HG03139 (cell line): ENCODE results near the gene NLGN4X.

ENCODE experiments used
- ATAC-seq: cut with Tn5 transposase; IDR thresholded peaks from one replicate; pipeline ENCODE4 v1.9.1; 2021; ENCODE audit not compliant: unreplicated experiment

Gene NLGN4X

DNA sequence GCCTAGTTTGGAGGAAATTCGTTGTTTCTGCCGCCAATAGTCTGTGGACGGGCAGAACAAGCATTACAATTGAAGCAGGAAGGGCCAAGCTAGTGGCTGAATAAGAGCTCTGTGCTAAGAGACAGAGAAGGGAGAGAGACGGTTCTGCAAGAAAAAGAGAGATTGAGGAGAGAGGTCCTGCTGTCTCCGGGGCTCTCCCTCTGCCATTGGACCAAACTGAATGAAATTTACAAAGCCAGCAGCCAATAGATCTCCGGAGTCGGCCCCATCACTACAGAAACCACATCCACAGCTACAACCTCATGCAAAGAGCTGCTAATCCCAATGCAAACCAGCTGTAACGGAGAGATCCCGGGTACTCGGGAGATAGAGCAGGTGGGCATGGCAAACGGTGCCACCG lies at the start of gene NLGN4X:
NLGN4X (minus strand) TSS at position 148 of the 400 bp plus-strand sequence. CDS start 77,401 bp downstream, outside the sequence.
- ATAC-seq = no peak

DNA sequence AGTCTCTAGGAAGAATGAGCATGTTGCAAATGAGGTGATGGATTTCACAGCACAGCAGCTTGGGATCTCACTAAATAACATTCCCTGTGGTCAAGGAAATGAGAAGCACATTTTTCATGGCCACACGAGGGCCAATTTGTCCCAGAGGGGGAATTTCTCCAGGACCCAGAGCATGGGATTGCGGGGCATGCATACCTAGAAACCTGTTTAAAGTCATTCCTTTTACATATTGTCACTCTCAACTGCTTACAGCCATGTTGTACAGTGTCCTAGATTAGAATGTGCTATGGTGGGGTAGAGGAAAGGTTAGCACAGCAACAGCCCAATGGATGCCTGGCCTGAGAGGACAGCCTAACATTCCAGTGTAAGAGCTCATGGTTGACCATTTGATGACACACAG lies 37.4 kb upstream of the NLGN4X start:
- no peak for ATAC-seq

DNA sequence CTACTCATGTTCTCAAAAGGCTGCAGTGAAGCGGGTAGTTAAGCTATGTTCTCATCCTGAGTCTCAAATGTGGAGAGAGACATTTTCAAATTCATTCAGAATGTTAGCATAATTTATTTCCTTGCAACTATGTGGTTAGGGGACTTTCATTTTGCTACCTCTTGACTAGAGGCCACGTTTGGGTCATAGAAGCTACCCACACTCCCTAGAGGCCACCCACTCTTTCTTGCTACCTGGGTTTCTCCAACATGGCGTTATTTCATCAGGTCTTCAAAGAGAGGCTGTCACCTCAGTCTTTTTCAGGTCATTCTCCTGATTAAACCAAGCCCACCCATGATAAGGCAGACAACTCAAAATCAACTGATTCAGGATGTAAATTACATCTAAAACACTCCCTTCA lies 34.3 kb upstream of the NLGN4X start:
- ATAC-seq = no peak

DNA sequence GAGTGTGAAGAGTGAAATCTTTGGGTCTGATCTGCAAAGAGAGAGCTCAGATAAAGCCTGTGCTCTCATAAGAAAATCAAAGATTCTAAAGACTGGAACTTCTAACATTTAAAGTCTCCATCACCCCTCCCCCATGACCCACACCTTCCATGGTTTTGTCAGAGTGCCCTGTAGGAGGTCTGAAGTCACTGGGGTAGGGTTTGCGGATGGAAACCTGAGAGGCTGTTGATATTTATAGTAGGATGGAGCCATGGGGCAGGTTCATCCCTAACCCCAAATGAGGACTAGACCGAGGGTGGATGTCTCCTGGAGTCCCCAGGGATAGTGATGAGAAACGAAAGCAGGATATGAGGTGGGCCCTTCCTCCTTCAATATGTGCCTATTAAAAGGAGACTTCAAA lies 28.4 kb upstream of the NLGN4X start:
- no peak for ATAC-seq

DNA sequence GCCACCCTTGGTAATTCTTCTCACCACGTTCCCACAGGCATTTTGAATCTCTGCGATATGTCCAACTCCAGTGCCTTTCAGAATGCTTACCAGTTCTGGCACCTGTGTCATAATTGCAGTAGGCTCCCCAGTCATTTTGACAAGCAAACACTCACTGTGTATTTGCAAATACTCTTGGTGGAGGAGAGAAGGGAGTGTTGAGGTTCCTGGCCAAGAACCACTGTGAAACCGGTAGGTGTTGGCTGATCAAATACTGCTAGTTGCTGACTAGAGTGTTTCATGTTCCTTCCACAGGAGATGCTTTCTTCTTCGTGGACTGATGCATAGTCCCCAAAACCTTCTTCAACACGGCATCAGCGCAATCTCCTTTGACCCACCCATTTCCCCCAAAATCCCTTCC lies 16.0 kb upstream of the NLGN4X start:
- ATAC-seq = no peak

DNA sequence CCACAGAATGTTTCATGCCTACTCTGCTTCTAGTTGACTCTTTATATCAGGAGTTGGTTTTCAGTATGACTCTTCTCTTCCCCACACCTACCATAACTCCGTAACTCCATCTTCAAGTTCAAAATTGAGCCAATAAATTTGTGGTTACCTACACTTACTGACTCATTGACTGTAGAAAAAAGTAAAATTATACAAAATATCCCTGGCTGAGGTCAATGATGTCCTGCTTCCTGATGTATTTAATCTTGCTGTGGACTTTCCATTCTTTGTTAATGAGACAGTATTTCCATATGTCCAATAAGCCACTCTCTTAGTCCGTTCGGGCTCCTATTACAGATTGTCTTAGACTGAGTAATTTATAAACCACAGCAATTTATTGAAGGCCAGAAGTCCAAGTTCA lies 9.9 kb upstream of the NLGN4X start:
- ATAC-seq = no peak

DNA sequence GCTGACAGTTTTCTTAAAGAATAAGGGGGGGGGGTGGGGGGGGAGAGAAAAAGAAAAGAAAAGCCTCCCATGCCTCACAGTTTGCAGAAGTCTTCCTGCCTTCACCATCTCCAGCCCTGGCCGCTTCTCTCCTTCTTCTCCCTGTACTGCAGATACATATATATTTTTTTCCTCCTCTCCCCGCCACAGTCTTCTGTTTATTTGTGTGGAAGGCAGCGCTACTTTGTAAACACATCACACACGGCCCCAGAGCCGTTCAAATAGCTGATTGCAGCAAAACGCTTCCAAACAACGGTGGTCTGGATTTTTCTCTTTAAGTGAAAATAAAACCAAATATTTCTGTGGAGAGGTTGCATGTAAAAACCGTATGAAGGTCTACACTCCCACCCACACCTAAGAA lies 732 bp downstream of the NLGN4X start:
- ATAC-seq = no peak

DNA sequence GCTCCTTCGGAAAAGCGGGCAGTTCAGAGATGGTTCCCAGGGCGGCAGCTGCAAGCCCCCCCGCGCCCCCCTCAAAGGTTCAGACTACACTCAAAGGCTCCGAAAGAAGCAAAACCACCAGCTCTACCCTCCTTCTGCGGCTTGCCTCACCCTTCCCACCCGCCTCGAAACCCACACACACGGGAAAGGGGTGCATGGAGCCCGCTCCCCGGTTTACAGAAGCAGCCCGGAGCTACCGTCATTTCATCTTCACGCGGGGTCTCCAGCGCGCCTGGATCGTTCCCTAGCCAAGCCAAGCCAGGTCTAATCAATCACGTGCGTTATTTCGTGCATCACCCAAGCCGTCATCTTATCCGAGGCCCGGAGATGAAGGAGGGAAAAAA lies 1.2 kb downstream of the NLGN4X start:
- no peak for ATAC-seq

DNA sequence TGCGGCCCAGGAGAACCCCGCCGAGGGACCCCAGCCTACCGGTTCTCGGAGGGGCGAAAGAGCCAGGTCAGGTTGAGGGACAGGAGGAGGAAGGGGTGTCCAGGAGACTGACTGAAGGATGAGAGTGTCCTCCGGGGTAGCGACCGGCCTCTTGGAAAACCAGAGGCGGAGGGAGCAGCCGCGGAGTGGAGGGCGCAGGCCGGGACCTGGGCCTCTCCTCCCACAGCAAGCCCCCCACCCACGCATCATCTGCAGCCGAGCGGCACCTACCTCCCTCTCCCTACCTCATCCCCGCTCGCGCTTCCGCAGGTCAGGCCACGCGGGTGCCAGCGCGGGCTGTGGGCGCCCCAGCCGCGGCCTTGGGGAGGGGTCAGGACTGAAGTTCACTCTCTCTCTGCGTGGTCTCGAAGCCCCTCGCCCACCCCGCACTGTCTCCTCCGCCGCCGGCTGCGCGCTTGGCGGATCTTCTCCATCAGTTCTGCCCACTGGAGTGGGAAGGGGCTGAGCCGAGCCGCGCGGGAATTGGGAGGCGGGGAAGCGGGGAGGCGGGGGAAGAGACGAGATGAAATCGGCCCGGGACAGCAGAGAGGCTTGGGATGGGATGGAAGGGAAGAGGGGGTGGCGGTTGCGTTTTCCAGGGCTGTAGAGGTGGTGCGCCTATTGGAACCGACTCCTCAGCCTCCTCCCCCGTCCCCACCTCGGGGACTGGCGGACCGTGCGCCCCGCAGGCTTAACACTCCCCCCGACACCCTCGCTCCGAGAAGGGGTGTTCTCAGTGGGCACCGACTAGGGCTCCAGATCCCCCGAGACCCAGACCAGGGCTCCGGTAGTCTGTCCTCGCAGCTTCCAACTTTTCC lies 1.8 kb downstream of the NLGN4X start:
- no peak for ATAC-seq

DNA sequence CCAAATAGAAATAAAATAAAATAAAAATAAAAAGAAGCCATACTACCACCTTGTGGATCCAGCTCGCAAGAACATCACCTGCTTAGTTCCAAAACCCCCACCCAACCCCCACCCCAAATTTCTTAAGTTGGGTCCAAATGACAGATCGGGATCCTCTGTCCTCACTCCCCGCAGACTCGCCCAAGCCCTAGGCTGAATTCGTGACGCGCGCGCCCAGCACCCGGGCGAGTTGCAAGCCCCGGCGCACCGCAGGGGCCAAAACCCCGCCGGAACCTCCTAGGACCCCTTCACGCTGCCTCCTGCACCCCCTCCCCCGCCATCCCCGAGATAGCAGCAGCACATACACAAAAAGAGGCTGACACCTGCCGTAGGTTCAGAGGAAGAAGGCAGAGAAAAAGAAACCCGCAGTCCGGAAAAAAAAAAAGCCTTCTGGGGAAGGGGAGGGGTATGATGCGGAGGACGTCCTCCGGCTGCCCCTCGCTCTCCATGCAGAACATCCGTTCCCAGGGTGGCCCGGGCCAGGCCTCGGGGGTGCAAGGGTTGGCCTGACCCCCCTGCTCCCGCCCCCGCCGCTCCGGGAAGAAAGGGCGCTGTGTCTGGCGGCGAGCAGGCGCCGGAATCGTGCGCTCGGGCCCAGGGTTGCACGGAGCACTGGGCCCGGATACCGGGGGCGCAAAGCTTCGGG lies 2.6 kb downstream of the NLGN4X start:
- ATAC-seq = no peak

DNA sequence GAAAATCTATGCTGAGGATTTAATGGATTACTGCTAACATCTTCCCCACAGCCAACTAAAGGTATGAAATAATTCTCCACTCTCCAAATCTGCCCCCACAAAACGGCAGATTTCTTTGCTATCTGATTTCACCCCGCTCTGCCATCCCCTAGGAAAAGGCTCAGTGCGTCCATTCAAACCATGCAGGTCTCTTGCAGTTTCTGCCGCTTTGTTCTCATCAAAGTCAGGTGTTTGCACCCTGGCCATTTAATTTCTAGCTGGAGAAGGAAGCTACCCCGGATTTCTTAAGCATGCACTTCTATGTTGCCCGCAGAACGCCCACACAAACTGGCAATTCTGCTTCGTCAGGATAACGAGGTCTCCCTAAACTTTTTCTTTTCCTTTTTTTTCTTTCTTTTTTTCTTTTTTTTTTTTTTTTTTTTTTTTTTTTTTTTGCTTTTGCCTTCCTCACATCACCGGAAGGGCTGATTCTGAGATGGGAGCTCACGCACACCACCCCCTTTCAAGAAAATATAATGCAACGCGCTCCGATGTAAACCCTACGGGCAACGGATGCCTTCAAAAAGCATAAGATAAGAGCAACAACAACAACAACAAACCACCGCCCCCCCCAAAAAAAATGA lies 3.3 kb downstream of the NLGN4X start:
- ATAC-seq = no peak

DNA sequence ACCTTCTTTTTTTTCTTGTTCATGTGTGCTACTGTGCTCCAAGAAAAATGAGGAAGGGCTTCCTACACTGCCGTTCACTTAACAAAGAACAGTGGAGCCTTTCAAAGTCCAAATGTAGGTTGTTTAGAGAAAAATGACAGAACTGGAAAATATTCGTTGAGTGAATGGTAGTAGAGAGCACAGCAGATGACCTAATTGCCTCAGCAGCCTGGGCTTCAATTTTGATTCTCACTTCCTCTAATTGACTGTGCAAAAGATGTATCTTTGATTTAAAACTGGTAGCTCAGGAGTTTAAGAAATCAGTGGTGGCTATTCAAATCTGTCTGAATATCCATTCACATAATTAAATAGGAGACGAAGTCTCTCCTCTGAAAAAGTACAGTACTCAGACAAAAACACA lies 5.2 kb downstream of the NLGN4X start:
- no peak for ATAC-seq

DNA sequence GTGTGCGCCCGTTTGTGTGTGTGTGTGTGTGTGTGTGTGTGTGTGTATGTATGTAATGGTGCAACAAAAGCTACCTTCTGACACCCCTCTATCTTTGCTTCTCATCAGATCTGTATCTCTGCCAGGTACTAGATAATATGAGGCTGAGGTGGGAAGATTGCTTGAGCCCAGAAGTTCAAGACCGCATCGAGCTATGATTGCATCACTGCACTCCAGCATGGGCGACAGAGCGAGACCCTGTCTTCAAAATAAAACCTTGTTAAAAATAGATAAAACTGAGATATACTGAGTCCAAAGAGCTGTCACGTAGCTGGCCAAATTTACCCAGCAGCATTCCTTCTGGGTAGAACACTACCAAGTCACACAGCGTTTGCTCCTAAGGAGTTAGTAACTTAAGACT lies 18.4 kb downstream of the NLGN4X start:
- no peak for ATAC-seq

DNA sequence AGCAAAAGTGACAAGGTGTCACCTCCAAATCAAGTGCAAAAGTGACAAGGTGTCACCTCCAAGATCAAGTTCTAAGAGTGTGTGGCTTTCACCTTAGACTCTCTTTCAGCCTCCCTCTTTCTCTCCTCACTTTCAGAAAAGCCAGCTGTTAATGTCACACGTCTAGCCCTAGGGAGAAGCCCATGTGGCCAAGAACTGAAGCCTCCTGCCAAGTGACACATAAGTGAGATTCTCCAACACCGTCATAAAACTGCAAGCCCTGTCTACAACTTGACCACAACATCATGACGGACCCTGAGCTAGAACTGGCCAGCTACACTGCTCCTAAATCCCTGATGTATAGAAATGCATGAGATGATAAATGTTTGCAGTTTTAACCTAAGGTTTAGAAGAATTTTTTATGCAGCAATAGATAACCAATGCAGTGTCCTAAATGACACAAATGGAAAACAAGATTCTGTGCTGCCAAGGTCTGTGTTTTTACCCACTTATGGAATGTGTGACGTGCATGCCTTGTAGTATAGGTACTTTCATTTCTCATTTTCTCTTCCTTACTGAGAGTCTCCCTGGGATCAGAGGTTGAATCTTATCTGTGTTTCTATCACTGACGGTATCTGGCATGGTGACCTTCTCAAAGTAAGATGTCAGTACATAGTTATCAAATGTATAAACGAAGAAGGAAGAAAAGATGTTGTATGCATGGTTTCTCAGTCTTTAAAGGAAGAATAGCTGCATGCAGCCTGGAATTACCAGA lies 25.0 kb downstream of the NLGN4X start:
- ATAC-seq = no peak

DNA sequence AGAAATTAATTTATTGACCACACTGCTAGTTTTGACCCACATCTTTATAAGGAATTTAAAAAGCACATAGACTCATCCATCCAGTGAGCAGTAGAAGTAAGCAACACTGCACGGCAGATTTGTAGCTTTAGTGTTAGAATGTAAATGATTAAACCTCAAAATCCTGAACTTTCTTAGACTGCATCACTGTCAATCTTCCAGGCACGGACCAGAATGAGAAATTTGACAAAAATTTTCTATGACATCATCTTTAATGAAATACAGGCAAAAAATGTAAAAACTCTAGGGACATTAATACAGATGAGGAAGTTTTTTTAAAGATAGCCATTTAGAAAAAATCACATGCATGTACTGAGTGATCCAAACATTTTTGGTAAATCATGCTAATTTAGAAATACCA lies 29.2 kb downstream of the NLGN4X start:
- no peak for ATAC-seq

DNA sequence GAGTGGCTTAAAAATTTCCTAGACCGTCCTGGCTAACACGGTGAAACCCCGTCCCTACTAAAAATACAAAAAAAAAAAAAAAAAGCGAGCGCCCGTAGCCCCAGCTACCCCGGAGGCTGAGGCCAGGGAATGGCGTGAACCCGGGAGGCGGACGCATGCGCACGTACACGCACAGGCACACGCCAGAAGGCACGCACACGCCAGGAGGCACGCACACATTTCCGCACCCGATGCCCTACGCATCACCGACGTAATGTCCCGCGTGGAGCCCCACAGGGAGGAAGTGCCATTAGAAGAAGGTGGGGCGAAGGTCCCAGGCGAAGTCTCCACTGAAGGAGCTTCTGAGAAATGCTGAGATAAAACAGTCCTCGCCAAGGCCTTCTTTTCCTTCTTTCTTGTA lies 41.4 kb downstream of the NLGN4X start:
- no peak for ATAC-seq

DNA sequence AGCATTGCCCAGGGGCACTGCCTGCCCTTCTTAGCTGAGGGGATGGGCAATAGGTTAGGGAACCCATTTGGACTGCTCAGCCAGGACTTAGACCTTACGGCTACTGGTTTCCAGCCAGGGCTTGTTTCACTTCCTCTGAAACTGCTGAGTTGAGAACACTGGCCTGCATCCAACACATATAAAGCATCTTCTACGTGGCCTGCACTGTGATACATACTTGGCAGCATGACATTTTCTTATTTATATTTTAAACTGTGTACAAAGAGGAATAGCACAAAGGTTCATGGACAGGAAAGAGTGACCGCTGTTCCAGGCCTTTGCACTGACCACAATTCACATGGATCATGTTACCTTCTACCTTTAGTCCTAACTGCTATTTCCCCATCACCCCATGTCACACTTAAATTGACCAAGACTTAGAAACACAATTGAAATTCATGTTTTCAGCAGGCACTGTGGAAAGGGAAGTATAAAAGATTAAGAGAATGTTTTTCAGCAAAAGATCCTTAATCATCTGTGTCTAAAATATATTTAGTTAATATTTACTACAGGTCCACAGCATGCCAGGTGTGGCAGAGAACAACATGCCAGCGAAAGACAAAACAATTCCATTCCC lies 43.7 kb downstream of the NLGN4X start:
- peak; percentile 98 for ATAC-seq

DNA sequence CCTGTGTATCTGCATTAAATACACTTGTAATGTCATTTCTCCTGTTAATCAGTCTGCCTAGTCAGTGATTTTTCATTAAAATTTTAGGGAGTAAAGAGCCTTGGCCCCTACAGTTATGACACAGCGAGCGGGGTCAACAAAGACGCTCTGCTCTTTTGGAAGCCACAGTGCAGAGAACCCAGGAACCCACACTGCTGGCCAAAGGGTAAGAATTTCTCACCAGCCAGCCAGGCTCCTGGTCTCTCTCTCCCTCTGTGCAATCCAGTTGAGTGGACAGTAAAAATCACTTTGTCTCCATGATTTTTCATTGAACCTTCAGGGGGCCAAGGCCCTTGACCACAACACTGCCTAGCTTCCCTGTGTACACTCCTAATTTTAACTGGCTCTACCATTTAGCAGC lies 52.8 kb downstream of the NLGN4X start:
- no peak for ATAC-seq

DNA sequence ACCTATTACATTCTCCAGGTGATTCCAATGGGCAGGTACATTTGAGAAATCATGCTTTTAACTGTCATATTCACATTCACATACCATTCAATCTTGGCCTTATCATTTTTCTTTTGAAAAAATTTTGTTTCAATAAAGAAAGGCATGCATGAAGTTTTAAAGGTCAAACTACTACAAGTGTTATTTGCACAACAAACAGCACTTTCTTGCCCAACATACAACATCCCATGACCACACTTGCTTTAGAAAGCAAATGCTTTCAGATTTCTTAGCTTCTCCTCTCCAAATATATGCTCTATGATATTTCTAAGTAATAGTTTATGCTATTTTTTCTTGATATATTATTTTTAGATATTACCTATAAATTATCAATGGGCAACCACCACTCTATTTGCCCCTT lies 58.2 kb downstream of the NLGN4X start:
- no peak for ATAC-seq

DNA sequence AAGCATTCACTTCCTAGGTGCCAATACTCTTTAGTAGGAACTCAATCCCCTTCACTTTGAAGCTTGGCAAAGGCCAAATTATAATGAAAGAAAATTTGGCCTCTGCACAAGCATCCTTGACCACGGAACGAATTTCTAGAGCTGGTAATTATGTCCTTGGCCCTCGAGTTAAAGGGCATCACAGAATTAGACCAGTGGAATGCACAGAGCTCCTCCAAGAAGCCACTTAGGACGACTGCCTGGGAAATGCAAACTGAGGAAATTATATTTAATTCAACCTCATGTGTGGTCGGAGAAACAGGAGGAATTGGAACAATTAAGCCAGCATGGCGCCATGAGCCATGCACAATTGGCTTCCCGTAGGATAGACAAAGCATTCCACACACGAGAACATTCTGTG lies 59.3 kb downstream of the NLGN4X start:
- ATAC-seq = no peak

DNA sequence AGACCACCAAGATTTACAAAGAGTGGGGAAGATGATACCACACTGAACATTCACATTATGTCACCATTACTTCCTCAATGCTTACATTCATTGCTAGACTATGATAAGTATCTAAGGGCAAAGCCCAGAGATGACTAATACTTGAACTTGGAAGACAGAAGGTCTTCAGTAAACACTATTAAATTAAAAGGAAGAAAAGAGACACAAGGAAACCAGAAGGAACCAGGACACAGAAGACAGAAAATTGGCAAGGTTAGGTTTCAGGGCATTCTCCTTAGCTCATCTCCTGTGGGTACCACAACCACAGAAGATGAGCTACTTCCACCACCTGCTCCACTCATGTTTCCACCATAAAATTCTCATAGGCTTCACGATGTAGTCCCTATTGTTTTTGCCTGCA lies 64.9 kb downstream of the NLGN4X start:
- ATAC-seq = no peak
